ENCODE data around the gene RIPK4.

The RIPK4 gene

DNA sequence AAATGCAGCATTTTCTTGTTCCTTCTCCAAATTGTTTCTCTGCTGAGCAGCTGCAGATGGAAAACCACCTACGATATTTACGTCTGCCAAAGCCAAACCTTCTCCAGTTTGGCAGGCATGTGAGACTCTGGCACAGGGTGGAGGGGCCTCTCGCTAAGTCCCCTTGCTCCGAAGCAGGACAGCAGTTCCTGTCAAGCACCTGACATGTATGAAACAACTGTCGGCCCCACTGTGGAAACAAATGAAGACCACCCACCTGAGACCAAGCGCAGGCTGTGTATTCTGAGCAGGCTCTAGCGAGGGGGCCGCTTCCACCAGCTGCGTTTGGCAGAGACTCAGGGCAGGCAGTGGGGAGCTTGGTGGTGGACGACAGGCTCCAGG lies 74.7 kb downstream of the RIPK4 start:
- no peak overlapping the region for H3K27ac ChIP-seq
- TF ChIP-seq, protein P1, sequence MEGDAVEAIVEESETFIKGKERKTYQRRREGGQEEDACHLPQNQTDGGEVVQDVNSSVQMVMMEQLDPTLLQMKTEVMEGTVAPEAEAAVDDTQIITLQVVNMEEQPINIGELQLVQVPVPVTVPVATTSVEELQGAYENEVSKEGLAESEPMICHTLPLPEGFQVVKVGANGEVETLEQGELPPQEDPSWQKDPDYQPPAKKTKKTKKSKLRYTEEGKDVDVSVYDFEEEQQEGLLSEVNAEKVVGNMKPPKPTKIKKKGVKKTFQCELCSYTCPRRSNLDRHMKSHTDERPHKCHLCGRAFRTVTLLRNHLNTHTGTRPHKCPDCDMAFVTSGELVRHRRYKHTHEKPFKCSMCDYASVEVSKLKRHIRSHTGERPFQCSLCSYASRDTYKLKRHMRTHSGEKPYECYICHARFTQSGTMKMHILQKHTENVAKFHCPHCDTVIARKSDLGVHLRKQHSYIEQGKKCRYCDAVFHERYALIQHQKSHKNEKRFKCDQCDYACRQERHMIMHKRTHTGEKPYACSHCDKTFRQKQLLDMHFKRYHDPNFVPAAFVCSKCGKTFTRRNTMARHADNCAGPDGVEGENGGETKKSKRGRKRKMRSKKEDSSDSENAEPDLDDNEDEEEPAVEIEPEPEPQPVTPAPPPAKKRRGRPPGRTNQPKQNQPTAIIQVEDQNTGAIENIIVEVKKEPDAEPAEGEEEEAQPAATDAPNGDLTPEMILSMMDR (conservative IDR thresholded peaks at IDR 0.05): no peak
- TF ChIP-seq ZFX (IDR thresholded peaks at IDR 0.05): no peak

DNA sequence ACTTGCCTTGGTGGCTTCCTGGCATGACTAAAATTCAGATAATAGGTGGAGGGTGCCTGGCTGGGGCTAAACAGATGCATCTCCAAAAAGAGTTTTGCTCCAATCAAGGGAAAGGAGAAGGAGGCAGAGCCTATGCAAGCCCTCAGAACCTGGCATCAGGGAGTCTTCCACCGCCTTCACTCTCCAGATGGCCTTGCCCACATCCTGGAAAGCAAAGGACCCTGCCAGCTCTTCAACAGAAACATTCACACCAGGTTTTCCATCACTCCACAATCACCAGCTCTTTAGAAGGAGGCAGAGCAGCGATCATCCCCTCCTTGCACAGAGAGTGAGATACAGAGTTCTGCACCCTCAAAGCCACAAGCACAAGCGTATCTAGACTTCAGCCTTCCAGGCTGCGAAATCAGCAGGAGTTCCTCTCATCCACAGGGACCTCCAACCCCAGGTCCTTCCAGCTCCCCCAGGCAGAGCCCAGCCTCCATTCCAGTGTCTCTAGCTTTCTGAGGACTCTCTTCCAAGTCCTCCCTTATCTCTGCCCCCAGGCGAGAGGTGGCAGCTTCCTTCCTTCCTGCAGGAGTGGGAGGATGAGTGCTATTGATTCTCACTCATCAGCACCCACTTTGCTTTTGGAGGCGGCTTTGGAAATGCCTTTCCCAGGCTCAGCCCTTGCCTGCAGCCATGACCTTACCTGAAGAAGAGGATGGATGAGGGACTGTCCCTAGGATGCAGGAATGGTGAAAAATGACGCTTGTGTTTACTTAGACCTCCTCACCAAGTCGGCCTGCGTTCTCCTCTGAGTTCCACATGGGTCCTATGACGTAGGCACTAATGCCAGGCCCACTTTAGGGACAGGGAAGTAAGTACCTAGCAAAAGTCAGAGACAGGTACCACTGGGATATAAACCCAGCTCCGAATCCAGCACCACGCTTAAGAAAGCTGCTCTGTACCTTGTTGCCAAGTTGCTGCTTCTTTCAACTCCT lies 75.4 kb downstream of the RIPK4 start:
- TF ChIP-seq, protein P1 (conservative IDR thresholded peaks at IDR 0.05): no peak
- TF ChIP-seq ZFX (IDR thresholded peaks at IDR 0.05): no peak
- H3K27ac ChIP-seq: no peak overlapping the region
